Mammary epithelial cell (primary cell): ENCODE results near the gene CDH20.

ENCODE experiments used
- CTCF ChIP-seq, 2 donors: IDR thresholded peaks in 1 of 2; conservative IDR thresholded peaks in 1 of 2; 2 replicates each; pipeline ENCODE4 v1.5.1; 2011 to 2012; ENCODE audit warnings: inconsistent platforms in 2 of 2, low read length in 2 of 2, mild to moderate bottlenecking in 2 of 2, control low read depth in 1 of 2, low read depth in 1 of 2; ENCODE audit not compliant: insufficient read depth in 1 of 2; ENCODE audit errors: extremely low read depth in 1 of 2
- EZH2 ChIP-seq: IDR thresholded peaks from 2 replicates; pipeline ENCODE4 v1.6.1; 2012; ENCODE audit warnings: low read length, inconsistent platforms, borderline replicate concordance

GRCh38 chr18:61475931-61476330, 142.7 kb downstream of the CDH20 start:
- TF ChIP-seq CTCF (conservative IDR thresholded peaks at IDR 0.05 in 1 of 2, IDR thresholded peaks at IDR 0.05 in 1 of 2; ENCODE audit: extremely low read depth in 1 of 2, insufficient read depth in 1 of 2, low read depth in 1 of 2, low read length in 2 of 2), result no peak
- no peak for TF ChIP-seq EZH2
